PC-3 (cell line): ENCODE data around the gene UGT1A9. TPM values are rescaled to one million over a fixed set of nuclear protein-coding genes. Genes with fewer than 3 reads are reported as not detected.

ENCODE experiments used
- ATAC-seq: fragments of 200-7000 bp; cut with Tn5 transposase; 2 replicates; pipeline ENCODE4 v1.9.1; 2020; ENCODE audit warnings: mild to moderate bottlenecking, moderate library complexity
- BruUV-seq: library from RNA; stranded (reverse); fragments of 400-500 nt; replicated peaks from 2 replicates; lab custom pipeline; 2021; lab: Mats Ljungman, UMichigan
- CTCF ChIA-PET: fragments of 300-600 bp; sonication (Branson Sonifier 250); formaldehyde crosslinking; loops from one replicate; lab custom pipeline; 2022; ENCODE audit warnings: antibody characterized with exemption; lab: Charles Lee
- POLR2A ChIA-PET: fragments of 300-600 bp; sonication (Branson Sonifier 250); formaldehyde crosslinking; loops from one replicate; lab custom pipeline; 2022; ENCODE audit warnings: antibody characterized with exemption; ENCODE audit not compliant: unreplicated experiment; lab: Charles Lee
- DNase-seq: peaks from one replicate; pipeline ENCODE4 v3.0.0-alpha.2; 2015
- H2AFZ ChIP-seq: fragments of 300-600 bp; sonication (generic); 2 replicates; pipeline ENCODE4 v1.6.0; 2016; ENCODE audit warnings: antibody characterized with exemption, low read length
- H3F3A ChIP-seq: fragments of 300-600 bp; sonication (generic); one replicate; pipeline ENCODE4 v1.6.0; 2017; ENCODE audit warnings: antibody characterized with exemption, low read length, control low read depth, mild to moderate bottlenecking; ENCODE audit not compliant: unreplicated experiment
- H3K27ac ChIP-seq: fragments of 300-600 bp; sonication (generic); 2 replicates; pipeline ENCODE4 v1.5.1; 2016; ENCODE audit warnings: mild to moderate bottlenecking, low read length
- H3K27me3 ChIP-seq: fragments of 300-600 bp; sonication (generic); 2 replicates; pipeline ENCODE4 v1.6.1; 2016; ENCODE audit warnings: low read length, mixed read lengths
- H3K36me3 ChIP-seq: fragments of 300-600 bp; sonication (generic); 2 replicates; pipeline ENCODE4 v1.6.1; 2016; ENCODE audit warnings: low read depth, mixed run types, low read length, mixed read lengths
- H3K4me1 ChIP-seq: fragments of 300-600 bp; sonication (generic); 2 replicates; pipeline ENCODE4 v1.5.1; 2016; ENCODE audit warnings: low read length; ENCODE audit not compliant: insufficient read depth
- H3K4me2 ChIP-seq: fragments of 300-600 bp; sonication (generic); 2 replicates; pipeline ENCODE4 v1.6.0; 2016; ENCODE audit warnings: low read length
- H3K4me3 ChIP-seq: fragments of 300-600 bp; sonication (generic); 2 replicates; pipeline ENCODE4 v1.5.1; 2016; ENCODE audit warnings: mild to moderate bottlenecking, low read length, mixed read lengths
- H3K79me2 ChIP-seq: fragments of 300-600 bp; sonication (generic); 2 replicates; pipeline ENCODE4 v1.6.1; 2017; ENCODE audit warnings: low read length, mixed read lengths
- H3K9ac ChIP-seq: fragments of 300-600 bp; sonication (generic); 2 replicates; pipeline ENCODE4 v1.6.0; 2016; ENCODE audit warnings: mild to moderate bottlenecking, low read length
- H3K9me2 ChIP-seq: fragments of 300-600 bp; sonication (generic); replicated peaks from 2 replicates; pipeline ENCODE4 v1.6.1; 2016; ENCODE audit warnings: mixed run types, low read length, mixed read lengths
- H3K9me3 ChIP-seq: fragments of 300-600 bp; sonication (generic); 2 replicates; pipeline ENCODE4 v1.6.1; 2016; ENCODE audit warnings: low read length, mixed read lengths
- H4K20me1 ChIP-seq: fragments of 300-600 bp; sonication (generic); 2 replicates; pipeline ENCODE4 v1.6.1; 2016; ENCODE audit warnings: low read length, mixed read lengths
- CTCF ChIP-seq: fragments of 300-600 bp; sonication (generic); conservative IDR thresholded peaks from 2 replicates; pipeline ENCODE4 v1.5.1; 2017; ENCODE audit warnings: antibody characterized with exemption, low read depth, mild to moderate bottlenecking, low read length
- EZH2 ChIP-seq: fragments of 300-600 bp; sonication (generic); IDR thresholded peaks from one replicate; pipeline ENCODE4 v1.6.1; 2017; ENCODE audit warnings: antibody characterized with exemption, mild to moderate bottlenecking, low read length; ENCODE audit not compliant: unreplicated experiment
- EZH2phosphoT487 ChIP-seq: fragments of 300-600 bp; sonication (generic); IDR thresholded peaks from 2 replicates; pipeline ENCODE4 v1.6.1; 2018; ENCODE audit warnings: mild to moderate bottlenecking, antibody characterized with exemption, low read length, borderline replicate concordance
- intact Hi-C: fragments of 100-400 bp; cut with micrococcal nuclease; formaldehyde crosslinking; loops from 2 replicates; pipeline ENCODE4 v1.9.0; 2023
- total RNA-seq: library from RNA; depleted of rRNA; stranded (reverse); fragments of >200 nt; gene quantifications from 2 replicates; pipeline ENCODE4 v1.2.3, GENCODE V29; 2014

Gene UGT1A9
- total RNA-seq, 1 experiment from 2014 or later, result not detected

DNA sequence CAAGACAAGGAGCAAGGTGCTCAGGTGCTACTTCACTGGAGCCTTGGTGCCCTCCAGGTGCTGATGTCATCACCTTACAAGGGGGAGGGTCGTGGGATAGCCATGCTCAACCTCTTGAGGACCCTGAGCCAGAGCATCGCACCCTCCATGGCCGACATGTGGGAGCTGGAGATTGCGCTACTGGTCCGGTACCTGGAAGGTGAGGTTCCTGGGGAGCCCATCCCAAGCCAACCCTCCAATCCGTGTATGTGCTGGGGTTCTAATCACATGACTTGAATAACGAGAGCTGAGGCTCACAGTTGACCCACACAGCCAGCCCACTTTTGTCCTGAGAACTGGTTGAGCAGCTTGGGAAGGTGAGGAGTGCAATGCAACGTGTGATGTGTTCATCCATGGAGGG, 132.3 kb downstream of the UGT1A9 start:
- Histone ChIP-seq H4K20me1 (no peaks in the 10 kb centered on the region), H3K4me2 (no peak overlapping the region), H3K9me3 (no peaks in the 10 kb centered on the region), H3K79me2 (no peaks in the 10 kb centered on the region), H3K27me3 (no peaks in the 10 kb centered on the region), H3K9ac (no peak overlapping the region), H3K4me1 (peaks cover 5% of the 10 kb centered on the region; the same call in 1 of the 2 replicates), H3F3A (no peaks in the 10 kb centered on the region), H2AFZ (no peak overlapping the region), H3K9me2 (no peaks in the 10 kb centered on the region), H3K27ac (no peak overlapping the region), H3K36me3 (no peaks in the 10 kb centered on the region), H3K4me3 (no peak overlapping the region)
- TF ChIP-seq EZH2, result no peak
- TF ChIP-seq CTCF, result no peak
- no peak for TF ChIP-seq EZH2phosphoT487
- CTCF ChIA-PET, result interaction anchor here (0.5 kb wide), 1 partner anchor 309 kb away, joined by 3 read pairs; no protein-coding TSS in a partner anchor
- ATAC-seq (no peak), DNase-seq (no peak)
- POLR2A ChIA-PET, result no interaction called here
- no TSS peak for BruUV-seq
- intact Hi-C loops, result no loop called here

GRCh38 chr2:233807215-233807865, 135.6 kb downstream of the UGT1A9 start:
- no peaks in the 10 kb centered on the region for H3K4me1 ChIP-seq
- no peak overlapping the region for H2AFZ ChIP-seq
- no TSS peak for BruUV-seq
- no peak overlapping the region for H3K9ac ChIP-seq
- ATAC-seq (peak; percentile 27; the same call in 1 of the 2 replicates), DNase-seq (peak; percentile 21)
- no peaks in the 10 kb centered on the region for H4K20me1 ChIP-seq
- H3K36me3 ChIP-seq, result no peaks in the 10 kb centered on the region
- H3K27me3 ChIP-seq, result no peaks in the 10 kb centered on the region
- no peak overlapping the region for H3K27ac ChIP-seq
- ChIA-PET CTCF (interaction anchor here (0.7 kb wide), 1 partner anchor 127 kb away, joined by 4 read pairs; no protein-coding TSS in a partner anchor), POLR2A (no interaction called here)
- no peaks in the 10 kb centered on the region for H3K79me2 ChIP-seq
- H3K9me3 ChIP-seq, result no peaks in the 10 kb centered on the region
- H3K4me3 ChIP-seq, result no peak overlapping the region
- intact Hi-C loops, result no loop called here
- no peak overlapping the region for H3K4me2 ChIP-seq
- TF ChIP-seq EZH2 (no peak), EZH2phosphoT487 (no peak), CTCF (peak; percentile 35; the same call in 1 of the 2 replicates)
- H3K9me2 ChIP-seq, result no peaks in the 10 kb centered on the region
- H3F3A ChIP-seq, result no peaks in the 10 kb centered on the region
